ENCODE data around the gene NTRK2.

- TF ChIP-seq CTCF (IDR thresholded peaks at IDR 0.05; ENCODE audit: poor library complexity) (no peak), EZH2 (IDR thresholded peaks at IDR 0.05; ENCODE audit: borderline replicate concordance) (no peak), EZH2phosphoT487 (IDR thresholded peaks at IDR 0.05; ENCODE audit: low read depth, severe bottlenecking, unreplicated experiment) (no peak)
Measured at GRCh38 chr9:84937180-84937579, 267.7 kb downstream of the NTRK2 start.

Data from hepatocyte (in vitro differentiated cells).